GM21717 (cell line): Measurements from ENCODE around the gene DOC2A.
"Not testable (repeated sequence)": the region's sequence is repeated elsewhere in the genome, so short reads cannot be mapped to it uniquely, and the experiment has no call there.

ENCODE experiments used
- ATAC-seq: cut with Tn5 transposase; IDR thresholded peaks from one replicate; pipeline ENCODE4 v1.9.1; 2021; ENCODE audit warnings: mild to moderate bottlenecking, moderate library complexity; ENCODE audit not compliant: unreplicated experiment

DOC2A gene

DNA sequence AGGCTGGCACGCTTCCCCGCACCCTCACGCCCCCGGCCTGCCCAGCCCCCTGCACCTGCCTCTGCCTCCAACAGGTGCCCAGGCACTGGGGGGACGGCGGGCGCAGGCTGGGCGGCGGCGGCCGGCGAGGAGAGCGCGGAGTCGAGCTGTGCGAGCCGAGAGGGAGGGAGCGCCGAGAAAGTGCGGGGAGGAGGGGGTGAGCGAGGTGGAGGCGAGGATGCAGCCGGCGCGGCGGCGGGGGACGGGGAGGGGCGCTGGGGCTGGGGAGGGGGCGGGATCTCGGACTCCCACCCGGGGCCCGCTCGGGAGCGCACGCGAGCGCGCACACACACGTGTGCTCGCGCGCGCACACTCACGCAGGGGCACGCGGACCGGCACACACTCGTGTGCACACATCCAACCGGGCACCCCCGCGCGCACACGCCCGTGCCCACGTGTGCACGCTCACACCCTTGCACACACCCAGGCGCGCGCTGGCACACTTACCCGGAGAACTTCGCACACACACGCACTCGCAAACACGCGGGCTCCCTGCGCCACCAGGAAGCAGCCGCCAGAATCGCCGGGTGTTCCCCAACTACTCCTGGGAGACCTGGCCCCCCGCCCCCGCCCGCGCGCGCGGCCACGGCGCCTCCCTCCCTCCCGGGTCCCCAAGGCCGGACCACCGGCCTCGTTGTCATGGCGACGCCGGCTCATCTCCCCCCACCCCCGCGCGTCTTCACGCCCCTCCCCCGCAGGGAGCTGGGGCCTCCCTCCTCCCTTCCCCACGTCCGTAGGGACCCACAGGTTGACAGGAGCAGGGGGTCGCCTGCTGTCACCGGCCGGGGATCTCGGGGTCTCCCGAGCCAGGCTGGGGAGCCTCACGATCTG is at the start of gene DOC2A:
TSS of gene DOC2A (minus strand) at position 184 of the 870 bp plus-strand sequence. CDS start 805 bp downstream, outside the sequence.
- ATAC-seq = no peak

DNA sequence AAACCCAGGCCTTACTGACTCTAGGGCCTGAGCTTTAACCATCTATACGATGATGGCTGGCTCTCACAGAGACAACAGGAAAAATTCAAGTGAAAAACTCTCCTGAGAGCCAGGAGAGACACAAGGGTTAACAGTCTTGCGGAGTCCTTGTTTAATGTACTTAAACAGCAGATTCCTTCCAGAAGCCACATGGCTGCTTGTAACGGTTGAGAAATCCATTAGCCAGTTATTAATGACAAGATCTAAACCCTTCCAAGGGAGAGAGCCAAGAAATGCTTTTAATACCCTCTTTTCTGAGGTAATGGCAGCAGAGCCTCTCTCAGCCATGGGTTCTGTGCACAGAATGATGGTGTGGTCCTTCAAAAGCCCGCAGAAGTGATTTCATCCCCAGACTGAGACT is 49.5 kb upstream of the DOC2A start:
- ATAC-seq = no peak

DNA sequence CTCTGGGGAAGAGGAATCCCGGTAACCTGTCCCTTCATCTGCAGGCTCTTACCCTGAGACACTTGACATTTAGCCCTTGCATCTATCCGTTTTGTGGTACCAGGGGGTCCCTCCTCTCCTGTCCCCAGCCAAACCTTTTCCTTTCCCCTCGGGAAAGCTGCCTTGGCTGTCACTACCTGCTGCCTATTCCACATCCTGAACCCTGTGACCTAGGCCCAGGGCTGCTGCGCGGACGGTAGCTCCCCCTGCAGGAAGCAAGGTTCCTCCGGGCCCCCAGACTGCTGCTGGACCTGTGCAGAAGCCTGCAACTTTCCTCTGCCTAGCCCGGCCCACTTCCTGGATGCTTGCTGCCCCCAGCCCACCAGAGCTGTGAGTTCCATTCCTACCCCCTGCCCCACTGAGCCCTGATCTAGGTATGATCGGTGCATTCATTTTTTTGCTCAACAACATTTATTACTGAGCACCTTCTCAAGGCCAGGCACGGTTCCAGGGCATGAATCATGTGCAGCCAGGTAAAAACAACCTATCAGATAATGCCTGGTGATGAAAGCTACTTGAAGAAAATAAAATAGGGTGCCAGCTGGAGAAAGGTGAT is 44.2 kb upstream of the DOC2A start:
- ATAC-seq = no peak

DNA sequence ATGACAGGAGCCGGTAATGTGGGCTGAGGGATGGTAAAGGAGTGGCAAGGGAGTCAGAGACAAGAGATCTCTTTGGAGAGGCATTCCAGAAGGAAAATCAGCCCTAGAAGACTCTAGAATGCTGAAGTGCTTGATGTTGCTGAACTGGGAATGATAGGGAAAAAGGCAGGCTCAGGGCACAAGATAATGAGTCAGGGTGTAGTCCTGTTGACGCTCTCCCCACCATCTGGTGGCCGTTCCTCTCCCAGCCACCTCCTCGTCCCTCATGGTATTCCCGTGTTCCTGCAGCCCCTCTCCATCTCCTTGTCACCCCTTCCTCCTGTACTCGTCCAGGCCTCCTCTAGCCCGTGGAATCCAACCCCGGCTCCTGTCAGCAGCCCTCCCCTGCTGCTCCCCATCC is 43.6 kb upstream of the DOC2A start:
- ATAC-seq = no peak

DNA sequence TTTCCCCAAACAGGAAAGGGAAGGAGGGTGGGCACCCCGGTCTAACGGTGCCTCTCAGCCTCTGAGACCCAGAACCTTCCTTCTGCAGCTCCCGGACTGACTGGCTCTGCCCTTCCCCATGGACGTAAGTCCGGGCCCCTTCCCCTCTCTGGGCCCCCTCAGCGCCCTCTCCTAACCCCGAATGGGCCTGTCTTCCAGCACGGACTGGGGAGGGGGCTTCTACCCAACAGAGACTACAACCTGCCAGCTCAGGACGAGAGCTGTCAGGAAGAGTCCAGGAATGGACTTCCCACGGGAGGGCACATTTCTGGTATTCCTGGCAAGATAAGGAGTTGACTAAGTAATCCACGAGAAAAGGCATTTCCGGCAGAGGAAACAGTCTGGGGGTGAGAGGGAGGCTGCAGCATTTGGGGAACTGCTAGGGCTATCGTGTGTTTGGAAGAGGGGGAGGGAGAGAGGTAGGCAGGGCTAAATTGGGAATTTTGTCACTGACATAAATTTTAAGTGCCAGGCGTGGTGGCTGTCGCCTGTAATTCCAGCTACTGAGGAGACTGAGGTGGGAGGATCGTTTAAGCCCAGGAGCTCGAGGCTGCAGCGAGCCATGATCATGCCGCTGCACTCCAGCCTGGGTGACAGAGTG is 42.7 kb upstream of the DOC2A start:
- ATAC-seq = no peak

DNA sequence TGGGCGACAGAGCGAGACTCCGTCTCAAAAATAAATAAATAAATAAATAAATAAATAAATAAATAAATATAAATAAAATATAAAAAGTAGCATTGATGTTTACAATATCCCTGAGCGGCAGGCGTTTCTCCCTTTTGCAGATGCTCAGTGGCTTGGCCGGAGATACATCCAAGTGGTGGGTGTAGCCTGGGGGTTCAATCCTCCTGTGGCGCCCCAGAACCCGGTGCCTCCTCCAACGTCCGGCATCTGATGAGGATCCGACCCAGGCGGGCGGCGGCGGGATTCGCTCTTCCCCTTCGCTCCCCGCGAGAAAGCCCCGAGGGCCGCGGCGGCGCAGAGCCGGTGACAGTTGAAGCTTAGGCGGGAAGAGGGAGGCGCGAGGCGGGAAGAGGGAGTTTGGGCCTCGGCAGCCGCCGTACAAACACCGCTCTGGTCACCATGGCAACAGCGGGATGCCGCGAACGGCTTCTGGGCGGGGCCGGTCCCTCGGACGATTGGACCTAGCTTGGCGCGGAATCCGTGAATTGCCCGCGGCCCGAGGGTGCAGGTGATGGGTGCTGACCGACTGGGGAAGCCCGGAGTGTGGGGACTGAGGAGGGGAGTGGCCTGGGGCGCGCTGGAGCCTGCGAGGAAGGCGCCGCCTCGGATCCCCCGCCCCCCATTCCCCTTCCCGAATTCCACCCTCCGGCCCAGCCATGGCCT is 42.0 kb upstream of the DOC2A start:
- no peak for ATAC-seq

DNA sequence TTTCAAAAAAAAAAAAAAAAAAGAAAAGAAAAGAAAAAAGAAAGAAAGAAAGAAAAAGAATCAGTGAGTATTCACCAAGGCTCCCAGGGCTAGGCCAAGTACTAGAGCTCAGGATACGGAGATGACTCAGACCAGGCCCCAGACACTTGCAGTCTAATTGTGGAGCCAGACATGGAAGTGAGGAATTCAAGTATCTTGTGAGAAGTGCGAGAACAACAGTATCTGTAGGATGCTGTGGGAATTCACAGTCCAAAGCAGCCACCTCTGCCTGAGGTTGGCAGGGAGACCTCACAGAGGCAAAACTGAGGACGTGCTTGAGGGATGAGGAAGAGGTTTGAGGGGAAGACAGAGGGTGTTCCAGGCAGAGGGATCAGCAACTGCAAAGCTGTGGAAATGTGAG is 40.7 kb upstream of the DOC2A start:
- no peak for ATAC-seq

DNA sequence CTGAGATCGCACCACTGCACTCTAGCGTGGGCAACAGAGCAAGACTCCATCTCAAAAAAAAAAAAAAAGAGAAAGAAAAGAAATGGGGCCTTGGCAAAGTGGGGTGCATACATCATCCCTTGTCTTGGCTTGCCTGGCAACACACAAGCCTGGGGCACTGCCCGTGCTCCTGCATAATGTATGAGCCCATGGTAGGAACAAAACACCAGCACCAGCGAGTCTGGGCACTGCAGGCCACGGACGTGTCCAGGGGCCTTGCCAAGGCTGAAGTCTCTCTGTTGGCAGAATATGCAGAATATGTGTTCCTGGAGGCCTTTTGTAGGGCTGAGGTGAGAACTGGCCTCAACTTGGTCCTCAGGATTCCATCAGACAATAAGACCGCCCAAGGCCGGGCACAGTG is 39.0 kb upstream of the DOC2A start:
- ATAC-seq = no peak

DNA sequence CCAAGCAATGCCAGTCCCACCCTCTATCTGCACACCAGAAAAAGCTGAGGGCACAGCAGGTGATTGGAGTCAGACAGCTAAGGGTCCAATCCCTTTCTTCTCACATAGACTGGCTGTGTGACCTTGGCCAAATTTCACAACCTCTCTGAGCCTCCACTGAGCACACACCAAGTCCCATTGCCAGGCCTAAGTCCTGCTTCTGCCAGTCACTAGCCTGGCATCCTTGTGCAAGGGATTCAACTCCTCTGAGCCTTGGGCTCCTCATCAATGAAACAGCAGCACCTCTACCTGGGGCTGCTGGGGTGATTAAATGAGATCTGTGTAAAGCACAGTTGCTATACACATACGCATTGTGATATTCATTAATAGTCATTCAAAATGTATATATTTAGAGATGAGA is 35.8 kb upstream of the DOC2A start:
- no peak for ATAC-seq

DNA sequence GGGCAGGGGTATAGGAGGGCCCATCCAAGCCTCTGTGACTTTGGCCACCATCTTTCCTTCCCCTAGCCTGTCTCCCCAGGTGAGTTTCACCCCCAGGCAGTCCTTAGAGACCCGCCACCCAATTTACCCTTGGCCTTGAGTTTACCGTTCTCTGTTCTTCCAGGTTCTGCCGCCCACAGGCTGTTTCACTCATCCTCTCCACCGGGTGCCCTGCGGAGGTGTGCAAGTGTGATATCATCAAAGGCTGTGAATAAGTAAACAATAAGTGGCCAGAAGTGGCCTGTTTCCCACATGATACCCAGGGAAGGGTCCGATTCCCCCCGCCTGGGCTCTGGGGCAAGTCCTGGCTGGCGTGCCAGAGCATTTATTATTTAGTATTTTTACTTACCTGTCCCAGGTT is 35.4 kb upstream of the DOC2A start:
- ATAC-seq = no peak

DNA sequence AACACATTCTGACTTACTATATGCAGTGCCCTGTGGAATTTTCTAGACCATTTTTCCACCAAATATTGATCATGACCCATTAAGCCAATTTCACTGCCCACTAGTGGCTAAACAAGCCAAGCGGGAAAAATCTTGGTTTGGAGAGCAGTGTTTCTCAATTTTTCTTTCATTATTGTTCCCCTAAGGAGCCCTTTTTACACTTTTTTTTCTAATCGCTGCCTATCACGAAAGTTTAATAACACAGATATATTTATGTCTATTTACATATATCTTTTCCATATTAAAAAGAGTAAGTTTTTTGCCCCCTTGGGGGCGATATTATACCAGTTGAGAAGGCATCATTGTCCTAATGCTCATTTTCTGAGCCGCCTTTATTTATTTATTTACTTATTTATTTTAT is 31.0 kb upstream of the DOC2A start:
- no peak for ATAC-seq

DNA sequence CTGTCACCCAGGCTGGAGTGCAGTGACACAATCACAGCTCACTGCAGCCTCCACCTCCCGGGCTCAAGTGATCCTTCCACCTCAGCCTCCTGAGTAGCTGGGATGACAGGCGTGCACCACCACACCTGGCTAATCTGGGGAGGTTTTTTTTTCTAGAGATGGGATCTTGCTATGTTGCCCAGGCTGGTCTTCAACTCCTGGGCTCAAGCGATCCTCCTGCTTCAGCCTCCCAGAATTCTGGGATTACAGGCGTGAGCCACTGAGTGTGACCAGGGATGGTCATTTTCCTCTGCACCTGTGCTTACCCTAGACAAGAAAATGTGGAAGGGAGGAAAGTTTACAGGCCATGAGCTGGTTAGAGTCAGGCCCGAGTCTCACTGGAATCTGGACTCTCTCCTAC is 29.9 kb upstream of the DOC2A start:
- not testable (repeated sequence) for ATAC-seq

DNA sequence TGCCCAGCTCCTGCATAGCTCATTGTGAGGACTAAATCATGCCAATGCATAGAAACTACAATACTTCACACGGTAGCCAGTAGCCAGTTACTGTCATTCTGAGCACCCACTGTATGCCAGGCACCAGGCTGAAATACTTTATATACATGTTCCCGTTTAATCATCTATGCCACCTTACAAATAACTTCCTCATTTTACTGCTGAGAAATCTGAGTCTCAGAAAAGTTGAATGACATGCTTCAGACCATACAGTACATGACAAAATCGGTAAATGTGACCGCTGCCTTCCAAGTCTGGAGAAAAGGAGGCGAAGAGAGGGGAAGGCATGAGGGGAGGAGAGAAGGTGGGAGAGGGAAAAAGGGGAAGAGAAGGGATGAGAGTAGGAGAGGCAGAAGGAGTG is 29.4 kb upstream of the DOC2A start:
- no peak for ATAC-seq

DNA sequence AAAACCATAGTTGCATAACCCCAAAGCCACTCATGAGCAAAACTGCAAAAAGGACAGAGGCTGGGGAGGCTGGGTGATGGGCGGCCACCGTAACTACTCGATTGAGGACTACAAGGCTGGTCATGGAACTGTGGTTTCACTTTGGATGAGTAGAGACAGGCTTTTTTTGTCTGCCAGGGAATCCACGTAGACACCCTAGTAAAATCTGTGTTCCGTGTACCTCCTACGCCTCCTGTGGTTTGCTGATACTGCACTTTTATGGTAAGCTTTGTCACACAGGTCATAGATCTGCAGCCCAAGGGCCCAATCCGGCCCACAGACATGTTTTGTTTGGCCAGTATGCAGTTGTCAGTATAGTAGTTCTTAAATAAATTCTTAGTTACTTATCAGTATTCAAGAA is 22.4 kb upstream of the DOC2A start:
- ATAC-seq = no peak

DNA sequence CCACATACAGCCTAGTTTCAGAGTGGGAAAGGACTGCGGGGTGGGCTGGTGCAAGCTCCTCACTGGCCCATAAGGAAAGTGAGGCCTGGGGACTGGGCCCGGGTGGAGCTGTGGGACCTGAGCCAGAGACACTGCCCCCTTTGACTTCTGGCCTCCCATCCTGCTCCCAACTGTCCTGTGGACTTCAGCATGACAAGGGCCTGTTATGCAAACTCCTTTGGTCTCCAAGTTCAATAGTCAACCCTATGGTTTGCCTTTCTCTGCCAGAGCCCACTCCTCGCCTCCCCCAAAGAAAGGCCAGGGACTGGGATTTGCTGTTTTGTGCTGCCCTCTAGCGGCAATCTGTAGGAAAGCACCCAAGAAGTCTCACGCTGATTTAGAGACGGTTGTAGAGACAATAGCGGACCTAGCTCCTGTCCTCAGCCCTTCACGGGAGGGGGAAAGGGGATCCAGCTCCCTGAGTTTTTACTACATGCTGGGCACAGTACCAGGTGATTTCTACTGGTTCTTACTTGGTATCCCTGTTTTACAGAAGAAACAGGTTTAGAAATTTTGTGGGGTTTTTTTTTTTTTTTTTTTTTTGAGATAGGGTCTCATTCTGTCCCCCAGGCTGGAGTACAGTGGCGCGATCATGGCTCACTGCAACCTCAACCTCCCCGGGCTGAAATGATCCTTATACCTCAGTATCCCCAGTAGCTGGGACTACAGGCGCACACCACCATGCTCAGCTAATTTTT is 21.4 kb upstream of the DOC2A start:
- ATAC-seq = no peak

DNA sequence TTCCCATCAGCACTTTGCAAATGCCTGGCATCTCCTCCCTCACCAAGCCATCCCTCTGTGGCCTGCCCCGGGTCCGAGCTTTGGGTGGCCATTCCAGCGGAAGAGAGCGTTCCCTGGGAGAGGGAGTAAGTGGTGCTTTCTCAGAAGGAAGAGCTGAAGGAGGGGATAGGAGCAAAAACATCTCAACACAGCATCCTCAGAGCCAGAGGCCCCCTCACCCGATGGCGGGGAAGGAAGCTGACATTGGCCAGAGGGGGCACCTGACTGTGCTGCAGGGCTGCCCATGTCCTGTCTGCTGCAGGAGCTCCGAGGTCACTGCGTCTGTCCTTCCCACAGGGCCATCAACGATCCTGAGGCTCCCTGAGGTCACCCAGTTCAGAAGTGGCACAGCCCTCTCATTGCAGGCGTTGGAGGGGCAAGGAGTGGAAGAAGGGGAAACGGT is 20.7 kb upstream of the DOC2A start:
- ATAC-seq = no peak

DNA sequence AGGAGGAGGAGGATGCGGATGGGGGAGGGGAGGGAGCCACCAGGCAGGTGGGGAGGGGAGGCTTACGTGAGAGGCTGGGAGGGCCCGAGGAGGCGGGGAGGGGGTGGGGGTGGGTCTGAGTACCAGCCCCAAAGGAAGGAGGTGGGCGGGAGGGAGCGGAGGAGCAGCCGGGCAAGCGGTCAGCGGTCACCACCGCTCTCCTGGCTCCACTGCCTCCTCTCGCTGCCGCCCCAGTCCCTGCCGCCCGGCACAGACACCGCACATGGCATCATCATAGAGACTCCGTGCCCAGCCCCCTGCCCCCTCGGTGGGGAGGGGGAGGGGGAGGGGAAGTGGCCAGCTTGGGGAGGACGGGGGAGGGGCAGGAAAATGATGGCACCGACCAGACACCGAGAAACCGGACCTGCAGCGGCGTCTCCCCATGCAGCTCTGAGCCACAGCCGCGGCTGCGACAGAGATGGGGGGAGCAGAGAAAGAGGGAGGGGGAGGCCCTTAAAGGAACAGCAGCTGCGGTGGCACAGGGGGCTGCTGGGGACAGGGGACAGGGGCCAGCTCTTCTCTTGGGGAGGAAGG is 20.1 kb upstream of the DOC2A start, which contains the start of gene TLCD3B:
TSS of gene TLCD3B (minus strand) at position 431 of the 573 bp plus-strand sequence. CDS start 744 bp downstream, outside the sequence.
- ATAC-seq = no peak

DNA sequence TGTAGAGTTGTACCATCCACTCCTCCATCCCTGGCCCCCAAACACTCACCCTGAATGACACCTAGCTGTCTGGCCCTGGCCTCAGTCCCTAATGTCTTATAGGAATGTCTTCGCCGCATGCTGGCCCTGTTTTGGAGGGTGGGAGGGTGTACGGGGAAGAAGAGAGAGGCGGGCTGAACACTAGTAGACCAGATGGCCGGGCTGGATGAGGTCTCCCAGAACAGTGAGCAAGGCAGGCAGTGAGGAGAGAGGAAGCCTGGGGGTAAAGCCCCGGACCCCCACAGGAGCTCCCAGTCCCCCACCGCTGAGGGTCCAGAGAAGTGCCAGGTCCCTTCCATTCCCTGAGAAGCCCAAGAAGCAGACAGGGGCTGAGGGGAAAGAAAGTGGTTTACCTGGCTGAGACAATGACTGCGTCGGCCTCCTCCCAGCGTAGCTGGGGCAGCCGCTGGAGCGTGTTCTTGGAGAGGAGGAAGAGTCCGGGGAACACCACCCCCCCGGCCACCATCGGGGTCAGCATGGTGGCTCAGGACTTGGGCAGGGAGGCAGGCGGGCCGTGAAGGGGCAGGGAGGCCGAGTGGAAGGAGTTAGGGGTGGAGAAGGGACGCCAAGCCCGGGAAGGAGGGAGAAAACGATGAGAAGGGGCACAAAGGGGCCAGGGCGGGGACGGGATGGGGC is 19.3 kb upstream of the DOC2A start:
- ATAC-seq = no peak

DNA sequence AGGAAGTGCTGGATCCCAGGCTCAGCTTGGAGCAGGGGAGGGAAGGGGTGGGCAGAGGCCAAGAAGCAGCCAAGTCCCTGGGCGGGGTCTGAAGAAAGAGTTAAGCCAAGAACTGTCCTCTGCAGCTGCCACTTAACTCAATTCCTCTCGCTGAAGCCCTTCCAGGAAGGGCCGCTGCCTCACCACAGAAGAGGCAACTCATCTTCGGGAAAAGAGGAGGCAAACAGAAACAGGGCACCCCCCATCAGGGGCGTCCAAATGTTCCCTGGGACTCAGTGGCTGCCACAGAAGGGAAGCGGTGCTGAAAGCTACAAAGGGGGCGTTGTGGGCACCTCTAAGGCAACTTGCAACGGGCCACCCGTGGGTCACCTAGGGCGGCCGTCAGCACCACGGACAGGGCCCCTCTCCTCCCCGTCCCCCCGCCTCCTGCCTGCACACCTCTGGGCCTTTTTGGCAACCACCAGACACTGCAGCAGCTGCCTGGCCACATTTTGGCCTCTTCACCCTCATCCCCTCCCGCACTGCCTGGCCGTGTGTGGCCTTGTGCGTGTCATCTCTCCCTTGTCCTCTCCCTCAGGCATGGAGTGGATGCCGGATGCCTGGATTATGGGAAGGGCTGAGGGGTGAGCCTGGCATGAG is 17.7 kb upstream of the DOC2A start:
- no peak for ATAC-seq
